ENCODE measurements around the gene TNFAIP8L2. TPM values are rescaled to one million over a fixed set of nuclear protein-coding genes. Genes with fewer than 3 reads are reported as not detected.
"Not testable (repeated sequence)": the region's sequence is repeated elsewhere in the genome, so short reads cannot be mapped to it uniquely, and the experiment has no call there.

The TNFAIP8L2 gene
- polyA plus RNA-seq, 1 experiment: not detected

GRCh38 chr1:151189637-151190445, 33.4 kb downstream of the TNFAIP8L2 start, which contains the start of gene VPS72:
Gene VPS72, minus strand, starts transcription at chr1:151190197. Its CDS starts 76 bp downstream, at chr1:151190121.
- CTCF ChIA-PET: interaction anchor here (0.6 to 2.1 kb wide), 4 partner anchors 10 to 149 kb away, joined by 3 to 8 read pairs (median 4); no protein-coding TSS in a partner anchor
- no peaks in the 10 kb centered on the region for H3K27me3 ChIP-seq (ENCODE audit: control insufficient read depth, insufficient read depth, low read length)
- H3K36me3 ChIP-seq (ENCODE audit: control insufficient read depth, insufficient read depth, low read length): peaks cover 2% of the 10 kb centered on the region; the same call in 1 of the 2 replicates
- DNase-seq (ENCODE audit: low read depth): peak; percentile 57
- no peak for TF ChIP-seq CTCF (IDR thresholded peaks at IDR 0.05; ENCODE audit: insufficient read depth, low read depth, low read length)
- H3K4me3 ChIP-seq (ENCODE audit: low read depth, low read length): peak within 1 kb of the TSS; percentile 81
- POLR2A ChIA-PET: interaction anchor here (0.6 to 1.0 kb wide), 4 partner anchors 10 to 133 kb away, joined by 3 to 8 read pairs (median 3); partner anchors contain the start of genes LYSMD1 and SCNM1

GRCh38 chr1:151192047-151192446, 35.6 kb downstream of the TNFAIP8L2 start:
- no peak for DNase-seq (ENCODE audit: low read depth)
- CTCF ChIA-PET: no interaction called here
- no peaks in the 10 kb centered on the region for H3K27me3 ChIP-seq (ENCODE audit: control insufficient read depth, insufficient read depth, low read length)
- TF ChIP-seq CTCF (IDR thresholded peaks at IDR 0.05; ENCODE audit: insufficient read depth, low read depth, low read length): no peak
- H3K36me3 ChIP-seq (ENCODE audit: control insufficient read depth, insufficient read depth, low read length): no peaks in the 10 kb centered on the region
- H3K4me3 ChIP-seq (ENCODE audit: low read depth, low read length): no peak overlapping the region
- POLR2A ChIA-PET: no interaction called here

GRCh38 chr1:151193304-151193703, 36.9 kb downstream of the TNFAIP8L2 start:
- no peak for TF ChIP-seq CTCF (IDR thresholded peaks at IDR 0.05; ENCODE audit: insufficient read depth, low read depth, low read length)
- Histone ChIP-seq H3K27me3 (ENCODE audit: control insufficient read depth, insufficient read depth, low read length) (no peaks in the 10 kb centered on the region), H3K4me3 (ENCODE audit: low read depth, low read length) (no peak overlapping the region), H3K36me3 (ENCODE audit: control insufficient read depth, insufficient read depth, low read length) (no peaks in the 10 kb centered on the region)
- no peak for DNase-seq (ENCODE audit: low read depth)
- CTCF ChIA-PET: interaction anchor here (1.5 kb wide), 1 partner anchor 58 kb away, joined by 7 read pairs; no protein-coding TSS in a partner anchor
- POLR2A ChIA-PET: no interaction called here

- TF ChIP-seq CTCF (IDR thresholded peaks at IDR 0.05; ENCODE audit: insufficient read depth, low read depth, low read length): no peak
- ChIA-PET CTCF (interaction anchor here (0.6 to 1.5 kb wide), 2 partner anchors 58 to 589 kb away, joined by 3 to 7 read pairs; no protein-coding TSS in a partner anchor), POLR2A (no interaction called here)
- Histone ChIP-seq H3K4me3 (ENCODE audit: low read depth, low read length) (no peak overlapping the region), H3K27me3 (ENCODE audit: control insufficient read depth, insufficient read depth, low read length) (no peaks in the 10 kb centered on the region), H3K36me3 (ENCODE audit: control insufficient read depth, insufficient read depth, low read length) (no peaks in the 10 kb centered on the region)
- no peak for DNase-seq (ENCODE audit: low read depth)
Measured at GRCh38 chr1:151193856-151194255, 37.4 kb downstream of the TNFAIP8L2 start.

- not testable (repeated sequence) for H3K36me3 ChIP-seq (ENCODE audit: control insufficient read depth, insufficient read depth, low read length); H3K27me3 ChIP-seq (ENCODE audit: control insufficient read depth, insufficient read depth, low read length)
- peak overlapping the region; percentile 9; the same call in 1 of the 2 replicates for H3K4me3 ChIP-seq (ENCODE audit: low read depth, low read length)
- peak; percentile 54 for DNase-seq (ENCODE audit: low read depth)
- ChIA-PET POLR2A (interaction anchor here (0.5 to 0.6 kb wide), 3 partner anchors 28 to 139 kb away, joined by 3 to 17 read pairs (median 7); no protein-coding TSS in a partner anchor), CTCF (interaction anchor here (0.6 to 4.0 kb wide), 10 partner anchors 13 to 156 kb away, joined by 3 to 43 read pairs (median 4); partner anchors contain the start of genes GABPB2 and PSMD4)
Measured at GRCh38 chr1:151194894-151195594, 38.6 kb downstream of the TNFAIP8L2 start.

All from BJ (cell line).